Left kidney (tissue), 2 donors: Measurements from ENCODE around the gene SEC16A. TPM values are rescaled to one million over a fixed set of nuclear protein-coding genes. Genes with fewer than 3 reads are reported as not detected.

Experiments
- DNase-seq: peaks from one replicate; pipeline ENCODE4 v3.0.0-alpha.2; 2013
- polyA plus RNA-seq: library from polyadenylated mRNA; unstranded; fragments of 120-200 nt; gene quantifications from one replicate; pipeline ENCODE4 v1.2.1, GENCODE V29; 2013; ENCODE audit not compliant: insufficient read length

SEC16A gene
- polyA plus RNA-seq, 1 donor, result 68.5 TPM

DNA sequence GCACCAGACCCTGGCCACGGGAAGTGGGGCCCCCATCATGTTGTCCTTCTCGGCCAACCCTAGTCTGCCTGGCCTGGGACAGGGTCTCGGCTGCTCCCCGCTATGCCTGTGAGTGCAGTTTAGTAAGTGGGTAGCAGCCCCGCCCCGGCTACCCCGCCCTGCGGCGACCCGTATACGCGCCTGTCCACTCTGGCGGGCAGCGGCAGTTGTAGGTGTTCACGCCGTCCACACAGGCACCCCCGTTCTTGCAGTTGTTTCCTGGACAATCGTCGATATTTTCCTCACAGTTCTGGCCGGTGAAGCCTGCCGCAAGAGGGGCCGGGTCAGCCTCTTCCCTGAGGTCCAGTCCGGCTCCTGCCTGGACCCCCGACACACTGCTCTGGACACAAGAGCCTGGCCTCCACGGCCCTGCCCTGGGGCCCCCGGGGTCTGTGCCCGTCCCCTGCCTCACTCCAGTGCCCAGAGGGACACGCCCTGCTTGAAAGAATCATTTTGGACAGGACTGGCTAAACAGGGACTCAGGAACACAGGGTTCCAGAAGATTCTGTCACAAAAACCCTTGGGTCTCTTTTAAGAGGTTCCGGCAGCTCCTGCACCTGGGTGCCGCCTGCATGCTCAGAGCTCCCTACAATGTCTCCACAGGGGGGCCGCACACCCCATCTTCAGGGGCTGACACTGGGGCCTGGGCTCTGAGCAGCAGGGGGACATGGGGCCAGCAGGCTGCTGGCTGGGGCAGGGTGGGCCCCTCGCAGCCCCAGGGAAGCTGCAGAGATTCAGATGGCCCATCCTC is 36.6 kb upstream of the SEC16A start:
- DNase-seq, result no peak

GRCh38 chr9:136518623-136519022 is 35.8 kb upstream of the SEC16A start:
- DNase-seq, result no peak

- DNase-seq, result no peak
Measured at GRCh38 chr9:136517950-136518349, 35.1 kb upstream of the SEC16A start.

DNA sequence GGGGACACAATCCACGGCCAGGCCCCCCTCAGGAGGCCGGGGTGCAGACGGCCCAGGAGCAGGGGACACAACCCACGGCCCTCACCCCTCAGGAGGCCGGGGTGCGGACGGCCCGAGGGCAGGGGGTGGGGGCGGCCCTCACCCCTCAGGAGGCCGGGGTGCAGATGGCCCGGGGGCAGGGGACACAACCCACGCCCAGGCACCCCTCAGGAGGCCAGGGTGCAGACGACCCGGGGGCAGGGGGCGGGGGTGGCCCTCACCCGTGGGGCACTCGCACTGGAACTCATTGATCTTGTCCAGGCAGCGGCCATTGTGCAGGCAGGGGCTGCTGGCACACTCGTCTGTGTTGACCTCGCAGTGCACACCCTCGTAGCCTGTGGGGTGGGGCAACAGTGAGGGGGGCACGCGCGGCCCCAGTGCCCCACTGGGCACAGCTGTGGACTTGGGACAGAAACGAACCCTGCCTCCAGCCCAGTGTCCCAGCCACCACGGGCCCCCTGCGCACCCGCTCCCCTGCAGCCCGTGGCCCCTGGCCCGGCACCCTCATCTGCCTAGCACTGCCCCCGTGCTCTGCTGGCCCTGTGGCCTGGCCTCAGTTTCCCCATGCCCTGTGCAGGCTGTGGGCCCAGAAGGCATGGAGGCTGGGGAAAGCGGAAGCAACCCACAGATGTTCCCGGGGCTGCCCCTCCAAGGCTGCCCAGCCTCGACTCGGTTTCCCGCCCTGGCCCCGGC is 34.3 kb upstream of the SEC16A start:
- DNase-seq, result no peak

GRCh38 chr9:136516191-136516654 is 33.4 kb upstream of the SEC16A start:
- no peak for DNase-seq

GRCh38 chr9:136515276-136515675 is 32.4 kb upstream of the SEC16A start:
- DNase-seq, result no peak

DNA sequence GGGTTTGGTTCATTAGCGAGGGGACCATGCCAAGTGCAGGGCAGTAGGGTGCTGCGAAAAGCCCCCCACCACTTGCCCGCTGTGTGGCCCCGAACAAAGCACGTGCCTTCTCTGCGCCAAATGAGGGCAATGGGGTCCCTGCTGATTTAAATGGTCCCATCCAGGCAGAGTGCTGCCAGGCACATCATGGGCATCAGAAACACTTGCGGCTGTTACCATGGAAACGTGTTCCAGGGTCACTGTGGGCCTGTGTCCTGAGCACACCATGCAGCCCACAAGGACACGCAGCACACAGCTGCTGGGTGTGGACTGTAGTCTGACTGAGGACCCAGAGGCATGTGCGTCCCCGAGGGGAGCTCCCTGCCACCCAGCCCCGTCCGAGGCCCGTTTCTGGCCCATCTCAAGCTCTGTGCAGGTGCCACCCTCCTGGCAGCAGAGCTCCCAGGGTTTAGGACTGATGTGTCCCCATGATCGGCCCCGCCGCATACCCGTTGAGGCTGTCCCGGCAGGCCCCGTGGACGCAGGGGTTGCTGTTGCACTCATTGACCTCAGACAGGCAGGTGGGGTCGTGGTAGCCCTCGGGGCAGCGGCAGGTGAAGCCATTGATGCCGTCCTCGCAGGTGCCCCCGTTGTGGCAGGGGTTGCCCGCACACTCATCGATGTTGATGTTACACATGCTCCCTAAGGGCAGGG is 31.3 kb upstream of the SEC16A start:
- DNase-seq, result no peak

- no peak for DNase-seq
Measured at GRCh38 chr9:136513191-136513590, 30.4 kb upstream of the SEC16A start.

DNA sequence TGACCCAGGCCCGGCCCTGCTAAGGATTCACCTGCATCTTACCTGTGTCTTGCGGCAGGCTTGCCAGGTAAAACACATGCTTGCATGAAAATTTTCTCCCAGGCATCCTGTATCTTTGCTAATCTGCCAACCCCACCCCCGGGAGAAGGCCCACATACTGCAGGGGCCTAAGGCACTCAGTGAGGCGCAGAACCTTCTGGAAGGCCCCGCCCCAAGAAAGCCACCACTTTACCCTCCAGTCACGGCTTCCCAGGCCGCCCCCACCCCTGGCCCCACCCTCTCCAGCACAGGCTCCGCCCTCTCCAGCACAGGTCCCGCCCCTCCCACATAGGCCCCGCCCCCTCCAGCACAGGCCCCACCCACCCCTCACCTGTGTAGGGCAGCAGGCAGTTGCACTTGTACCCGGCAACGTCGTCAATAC is 29.8 kb upstream of the SEC16A start:
- DNase-seq, result no peak

GRCh38 chr9:136511670-136512592 is 29.1 kb upstream of the SEC16A start:
- DNase-seq, result no peak

GRCh38 chr9:136511144-136511669 is 28.4 kb upstream of the SEC16A start:
- no peak for DNase-seq

GRCh38 chr9:136510561-136510960 is 27.7 kb upstream of the SEC16A start:
- DNase-seq, result no peak

DNA sequence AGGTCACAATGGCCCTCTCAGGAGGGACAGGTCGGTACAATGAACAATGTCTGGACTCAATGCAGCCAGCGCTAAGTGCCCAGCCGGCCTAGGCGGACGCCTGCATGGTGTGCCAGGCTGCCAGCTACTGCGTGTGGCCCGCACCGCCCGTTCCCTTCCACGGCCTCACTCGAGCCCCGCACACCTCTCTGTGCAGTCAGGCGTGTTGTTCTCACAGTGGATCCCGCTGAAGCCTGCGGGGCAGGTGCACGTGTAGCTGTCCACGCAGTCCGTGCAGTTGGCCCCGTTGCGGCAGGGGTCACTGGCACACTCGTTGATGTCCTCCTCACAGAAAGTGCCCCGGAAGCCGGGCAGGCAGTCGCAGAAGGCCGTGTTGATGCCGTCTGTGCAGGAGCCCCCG is 26.7 kb upstream of the SEC16A start:
- DNase-seq, result no peak

DNA sequence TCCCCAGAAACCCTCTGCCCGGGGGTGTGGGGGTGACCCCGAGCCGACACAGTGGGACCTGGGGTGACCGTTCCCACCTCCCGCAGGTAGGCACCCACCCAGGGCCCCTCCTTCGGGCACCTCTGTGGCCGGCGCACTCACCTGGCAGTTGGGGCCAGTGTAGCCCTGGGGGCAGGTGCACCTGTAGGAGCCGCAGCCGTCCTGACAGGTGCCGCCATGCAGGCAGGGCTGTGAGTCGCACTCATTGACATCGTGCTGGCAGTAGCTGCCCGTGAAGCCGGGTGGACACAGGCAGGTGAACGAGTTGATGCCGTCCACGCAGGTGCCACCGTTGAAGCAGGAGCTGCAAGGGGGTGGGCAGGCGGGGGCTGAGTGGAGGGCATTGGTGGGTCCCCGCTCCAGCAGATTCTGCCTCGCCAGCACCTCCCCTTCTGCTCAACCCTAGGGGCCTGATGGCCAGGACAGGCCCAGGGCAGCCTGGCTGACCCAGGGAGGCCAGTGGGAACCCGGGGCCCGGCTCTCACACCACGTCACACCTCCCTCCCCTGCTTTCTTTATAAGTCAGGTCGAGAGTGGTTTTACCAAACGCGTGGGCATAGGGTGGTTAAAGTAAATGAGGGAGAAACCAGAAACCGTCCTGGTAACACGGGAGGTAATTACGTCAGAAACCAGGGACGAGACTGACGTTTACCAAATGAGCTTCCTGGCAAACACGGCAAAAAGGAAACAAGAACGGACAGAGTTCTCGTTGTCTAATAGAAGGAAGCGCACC is 26.1 kb upstream of the SEC16A start:
- no peak for DNase-seq

DNA sequence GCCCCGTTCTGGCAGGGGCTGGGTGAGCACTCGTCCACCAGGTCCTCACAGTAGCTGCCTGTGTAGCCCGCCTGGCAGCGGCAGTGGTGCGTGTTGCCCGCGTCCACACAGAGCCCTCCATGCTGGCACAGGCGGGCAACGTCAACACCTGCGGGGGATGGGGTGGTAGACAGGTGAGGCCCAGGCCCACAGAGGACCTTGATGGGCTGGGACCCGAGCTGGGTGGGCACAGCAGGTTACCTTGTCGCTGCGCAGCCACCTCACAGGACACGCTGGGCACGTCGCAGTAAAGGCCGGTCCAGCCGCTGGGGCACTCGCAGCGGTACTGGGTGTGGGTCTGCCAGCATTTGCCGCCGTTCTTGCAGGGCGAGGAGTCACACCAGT is 25.1 kb upstream of the SEC16A start:
- no peak for DNase-seq

DNA sequence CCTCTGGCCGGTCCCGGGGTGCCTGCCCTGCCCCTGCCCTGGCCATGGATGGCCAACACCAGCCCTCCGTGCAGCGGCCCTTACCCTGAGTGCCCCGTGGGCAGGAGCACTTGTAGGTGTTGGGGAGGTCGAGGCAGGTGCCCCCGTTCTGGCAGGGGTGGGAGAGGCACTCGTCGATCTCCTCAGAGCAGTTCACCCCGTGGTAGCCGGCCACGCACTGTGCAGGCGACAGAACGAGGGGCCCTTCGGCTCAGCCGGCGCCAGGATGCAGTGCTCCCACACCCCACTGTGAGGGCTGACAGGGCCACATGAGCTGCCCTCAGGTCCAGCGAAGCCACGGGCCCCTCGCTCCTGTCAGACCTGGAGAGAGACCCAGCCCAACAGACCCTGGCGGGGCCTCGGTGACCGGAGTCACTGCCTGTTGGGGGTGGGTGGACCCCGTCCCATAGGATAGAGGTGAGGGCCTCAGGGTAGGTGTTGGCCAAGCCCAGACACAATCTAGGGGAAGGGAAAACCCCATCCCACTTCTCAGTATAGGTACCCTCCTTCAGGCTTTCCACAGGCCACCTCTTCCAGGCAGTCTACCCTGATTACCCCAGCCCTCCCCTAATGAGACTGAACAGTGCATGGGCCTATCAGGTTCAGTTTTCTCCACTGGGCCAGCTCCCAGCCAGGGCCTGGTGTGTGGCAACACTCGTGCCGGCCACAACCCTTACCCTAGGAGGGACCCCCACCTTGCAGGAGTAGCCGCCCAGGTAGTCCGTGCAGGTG is 24.6 kb upstream of the SEC16A start:
- DNase-seq, result no peak

GRCh38 chr9:136506425-136506824 is 23.6 kb upstream of the SEC16A start:
- DNase-seq, result no peak

GRCh38 chr9:136505406-136506403 is 22.9 kb upstream of the SEC16A start:
- no peak for DNase-seq
